COLO668 (cell line): ENCODE measurements around the gene ATF6.
A peak's percentile ranks its signal among the peaks of the same experiment; 100 is the strongest.

Experiments
- DNase-seq: peaks from one replicate; lab custom pipeline; 2025; ENCODE audit not compliant: unreplicated experiment; lab: John Stamatoyannopoulos, UW

ATF6 gene

DNA sequence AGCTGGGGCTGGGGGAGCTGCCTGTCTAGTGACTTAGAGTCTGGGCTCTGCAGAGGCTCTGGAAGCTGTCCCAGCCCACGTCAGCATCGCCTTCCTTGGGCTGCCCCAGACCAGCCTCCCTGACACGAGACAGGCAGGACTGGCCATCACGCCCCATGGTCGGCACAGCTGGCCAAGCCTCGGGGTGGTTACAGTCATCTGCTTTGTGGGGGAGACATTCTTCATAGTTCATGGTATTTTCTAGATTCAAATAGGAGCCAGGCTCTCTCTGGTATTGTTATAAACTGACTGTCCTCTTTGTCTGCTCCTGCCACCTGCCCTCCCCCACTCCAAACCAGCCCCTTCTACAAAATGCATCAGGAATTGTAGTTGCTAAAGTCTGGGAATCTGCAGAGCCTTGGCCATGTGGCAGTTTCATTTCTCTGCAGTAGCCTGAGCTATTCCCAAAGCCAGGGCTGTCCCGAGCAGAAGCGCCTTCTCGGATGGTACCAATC lies 228.1 kb downstream of the ATF6 start:
- DNase-seq: no peak

- no peak for DNase-seq
These were observed 231.0 kb downstream of the ATF6 start for GRCh38 chr1:161997152-161997551.

DNA sequence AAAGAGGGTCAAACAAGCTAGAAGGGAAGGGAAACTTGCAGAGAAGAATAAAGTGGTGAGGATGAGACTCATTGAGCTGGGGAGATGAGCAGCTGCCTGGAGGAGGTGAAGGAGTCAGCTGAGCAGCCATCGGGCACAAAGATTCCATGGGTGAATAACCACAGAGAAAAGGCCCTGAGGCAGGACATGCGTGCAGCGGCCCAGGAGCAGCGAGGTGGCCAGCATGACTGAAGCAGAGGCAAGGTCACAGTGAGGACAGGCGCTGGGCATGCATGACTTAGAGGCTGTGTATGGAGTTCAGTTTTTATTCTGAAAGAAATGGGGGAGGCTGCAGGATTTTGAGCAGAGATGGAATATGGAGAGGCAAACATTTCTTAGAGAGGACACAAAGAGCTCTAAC lies 232.7 kb downstream of the ATF6 start:
- DNase-seq: peak; percentile 34

GRCh38 chr1:161999301-162000052 lies 233.4 kb downstream of the ATF6 start:
- no peak for DNase-seq

DNA sequence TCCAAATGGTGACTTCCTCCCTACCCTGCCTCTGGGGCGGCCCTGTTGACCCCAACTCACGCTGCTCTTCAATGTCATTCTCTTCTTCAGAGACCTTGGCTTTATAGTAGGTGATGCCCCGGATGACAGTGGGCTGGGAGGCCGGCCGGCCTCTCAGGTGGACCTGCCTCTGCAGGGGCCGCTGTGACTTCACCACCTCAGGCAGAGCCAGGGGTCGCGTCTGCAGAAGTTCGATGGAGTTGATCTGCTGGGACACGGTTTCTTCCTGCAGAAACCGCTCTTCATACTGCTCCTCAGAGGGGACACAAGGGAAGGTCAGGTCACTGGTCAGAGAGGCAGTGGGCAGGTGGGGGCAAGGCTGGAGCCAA lies 233.9 kb downstream of the ATF6 start:
- DNase-seq: no peak

GRCh38 chr1:162003061-162003829 lies 237.1 kb downstream of the ATF6 start:
- DNase-seq: no peak

GRCh38 chr1:162003830-162004215 lies 237.7 kb downstream of the ATF6 start:
- DNase-seq: peak; percentile 80

DNA sequence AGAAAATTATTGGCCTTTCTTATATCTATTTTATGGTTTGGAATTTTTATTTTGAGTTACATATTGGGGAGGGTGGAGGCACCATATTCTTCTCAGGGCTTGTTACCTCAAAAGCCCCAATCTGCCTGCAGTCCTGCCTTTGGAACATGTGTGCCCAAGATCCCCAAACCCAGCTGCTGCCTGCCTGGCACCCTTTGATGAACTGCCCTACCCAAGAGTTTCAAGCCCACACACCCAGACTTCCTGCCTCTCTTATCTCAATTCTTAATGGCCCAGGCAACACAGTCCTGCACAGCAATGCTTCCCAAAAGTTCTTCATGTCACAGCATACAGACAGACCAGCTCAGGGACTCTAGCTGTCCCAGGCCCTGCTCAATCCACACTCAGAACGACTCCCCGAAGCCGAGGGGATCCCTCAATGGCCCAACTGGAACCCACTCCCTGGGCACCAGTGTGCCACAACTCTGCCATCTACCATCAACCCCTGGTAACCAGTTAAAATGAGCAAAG lies 238.4 kb downstream of the ATF6 start:
- DNase-seq: no peak

GRCh38 chr1:162006081-162006480 lies 240.0 kb downstream of the ATF6 start:
- no peak for DNase-seq

GRCh38 chr1:162007466-162007865 lies 241.3 kb downstream of the ATF6 start:
- DNase-seq: no peak

DNA sequence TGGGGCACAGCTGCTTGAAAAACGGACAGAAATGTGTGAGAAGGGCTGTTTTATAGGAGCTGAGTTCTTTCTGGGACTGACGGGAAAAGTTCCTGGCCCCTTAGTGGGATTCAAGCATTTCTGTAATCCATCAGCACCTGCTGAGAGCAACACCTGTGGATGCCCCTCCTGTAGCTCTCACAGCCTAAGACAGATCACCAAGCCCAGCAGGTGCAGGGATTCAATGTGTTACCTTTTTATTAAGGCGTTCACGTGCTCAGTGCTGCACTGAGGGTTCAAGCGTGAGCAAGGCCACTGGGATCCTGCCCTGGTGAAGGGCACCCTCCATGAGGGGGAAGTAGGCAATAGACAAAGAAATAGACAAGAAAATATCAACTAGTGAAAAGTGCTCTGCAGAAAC lies 242.7 kb downstream of the ATF6 start:
- DNase-seq: peak; percentile 62

DNA sequence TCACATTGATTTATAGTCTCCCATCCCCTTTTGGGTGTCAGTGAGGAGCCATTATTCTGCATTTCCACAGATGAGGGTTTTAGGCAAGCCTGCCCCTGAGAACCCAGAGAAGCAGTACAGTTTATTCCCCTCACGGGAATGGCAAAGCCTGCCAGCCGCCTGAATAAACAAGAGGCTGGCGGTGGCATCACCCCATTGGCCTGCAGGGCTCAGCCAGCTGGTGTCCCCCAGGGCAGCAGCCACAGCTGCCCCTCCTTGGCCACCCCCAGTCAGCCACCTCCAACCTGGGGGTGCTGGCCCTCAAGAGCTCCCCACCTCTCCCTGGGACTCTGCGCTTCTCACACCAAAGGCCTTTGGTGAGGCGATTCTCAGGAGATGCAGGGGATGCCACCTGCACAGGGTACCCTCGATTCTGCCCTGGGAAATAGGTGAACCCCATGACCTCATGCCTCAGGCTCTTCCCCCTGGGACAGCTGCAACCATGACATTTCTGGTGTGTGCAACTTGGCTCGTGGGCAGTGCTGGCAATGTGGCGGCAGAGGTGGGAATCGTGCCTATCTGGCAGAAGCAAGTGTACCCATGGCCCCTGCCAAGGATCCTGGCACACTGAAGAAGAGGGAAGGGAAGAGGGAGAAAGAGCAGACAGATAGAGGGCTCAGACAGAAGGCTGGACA lies 243.5 kb downstream of the ATF6 start:
- DNase-seq: peak; percentile 56

DNA sequence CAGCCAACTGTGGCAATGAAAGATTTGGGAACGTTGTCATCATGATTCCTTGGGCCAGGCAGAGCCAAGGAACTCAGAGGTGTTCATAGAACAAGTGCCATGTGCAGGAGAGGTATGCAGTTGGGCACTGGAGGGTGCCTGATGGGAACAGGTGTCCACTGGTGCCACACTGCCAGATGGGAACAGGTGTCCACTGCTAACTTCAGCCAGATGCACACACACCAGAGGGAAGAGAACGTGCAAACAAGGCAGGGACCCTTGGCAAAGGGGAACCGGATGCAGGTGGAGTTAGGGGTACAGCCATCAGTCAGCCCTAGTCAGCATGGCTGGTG lies 244.0 kb downstream of the ATF6 start:
- DNase-seq: peak; percentile 40

GRCh38 chr1:162011337-162012012 lies 245.4 kb downstream of the ATF6 start:
- peak; percentile 82 for DNase-seq

GRCh38 chr1:162013289-162013688 lies 247.2 kb downstream of the ATF6 start:
- DNase-seq: no peak
